NCI-H524 (cell line): ENCODE measurements around the gene KRT83.
A peak's percentile ranks its signal among the peaks of the same experiment; 100 is the strongest.

Experiments
- DNase-seq, 2 experiments: peaks; one replicate each; lab custom pipeline; 2025; lab: John Stamatoyannopoulos, UW

Gene KRT83

DNA sequence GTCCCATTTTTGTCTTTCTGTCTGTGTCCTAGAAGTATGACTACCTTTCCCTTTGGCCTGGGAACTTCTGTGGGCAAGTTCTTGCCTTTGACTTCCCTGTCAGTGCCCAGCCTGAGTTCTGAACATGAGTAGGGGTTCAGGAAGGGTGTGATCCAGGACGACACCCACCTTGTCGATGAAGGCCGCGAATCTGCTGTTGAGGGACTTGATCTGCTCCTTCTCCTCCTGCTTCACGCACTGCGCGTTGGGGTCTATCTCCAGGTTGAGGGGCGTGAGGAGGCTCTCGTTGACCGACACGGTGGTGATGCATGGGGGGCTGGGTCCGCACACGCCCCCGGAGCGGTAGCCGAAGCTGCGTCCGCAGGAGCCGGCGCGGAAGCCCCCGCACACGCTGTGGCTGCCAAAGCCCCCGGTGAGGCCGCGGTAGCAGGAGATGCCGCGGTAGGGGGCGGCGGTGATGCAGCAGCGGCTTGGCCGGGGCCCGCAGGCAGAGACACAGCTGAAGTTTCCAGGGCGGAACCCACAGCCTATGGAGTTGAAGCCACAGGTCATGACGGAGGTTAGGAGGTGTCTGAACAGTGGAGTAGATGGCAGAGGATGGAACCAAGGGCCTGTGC is at the start of gene KRT83:
TSS of gene KRT83 (minus strand) at position 615 of the 617 bp plus-strand sequence. CDS start at position 552, 63 bp downstream.
- DNase-seq: no peak

- DNase-seq: no peak
These were observed 48.6 kb upstream of the KRT83 start for GRCh38 chr12:52369809-52370208.

- no peak for DNase-seq
These were observed 48.0 kb upstream of the KRT83 start for GRCh38 chr12:52369211-52369610.

DNA sequence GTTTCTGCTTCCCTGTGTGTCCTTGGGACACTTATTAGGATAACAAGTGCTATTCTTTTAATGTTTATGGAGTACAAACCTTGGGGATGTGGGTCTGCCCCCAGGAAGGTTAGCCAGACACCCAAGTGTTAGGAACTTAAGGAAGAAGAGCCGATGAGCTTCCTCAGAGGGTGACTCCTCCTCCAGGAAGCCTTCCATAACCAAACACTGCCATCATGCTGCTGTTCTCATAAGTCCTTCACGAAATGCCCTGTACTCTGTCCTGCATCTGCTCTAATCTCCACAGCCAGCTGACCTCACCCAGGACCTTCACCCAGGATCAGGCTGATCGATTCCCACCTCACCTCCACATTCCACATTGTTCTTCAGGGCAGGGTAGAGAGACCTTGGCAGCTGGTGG is 47.3 kb upstream of the KRT83 start:
- DNase-seq: no peak

DNA sequence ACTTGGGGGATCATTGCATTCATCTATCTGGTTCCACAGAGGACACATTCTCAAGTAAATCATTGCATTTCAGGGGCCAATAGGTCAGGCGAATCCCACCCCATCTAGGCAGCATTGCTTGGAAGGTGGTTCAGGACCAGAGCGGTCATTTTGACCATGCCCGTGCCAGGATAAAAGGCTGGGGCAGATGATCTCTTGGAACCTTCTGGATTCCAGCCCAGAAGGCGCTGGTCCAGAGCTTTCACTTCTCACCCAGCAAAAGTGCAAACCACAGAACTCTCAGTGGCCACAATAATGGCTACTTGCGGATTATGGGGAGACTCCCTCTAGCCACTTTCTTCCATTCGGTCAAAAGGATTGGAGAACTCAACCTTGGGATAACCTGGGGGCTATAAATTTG is 46.7 kb upstream of the KRT83 start:
- DNase-seq: no peak

DNA sequence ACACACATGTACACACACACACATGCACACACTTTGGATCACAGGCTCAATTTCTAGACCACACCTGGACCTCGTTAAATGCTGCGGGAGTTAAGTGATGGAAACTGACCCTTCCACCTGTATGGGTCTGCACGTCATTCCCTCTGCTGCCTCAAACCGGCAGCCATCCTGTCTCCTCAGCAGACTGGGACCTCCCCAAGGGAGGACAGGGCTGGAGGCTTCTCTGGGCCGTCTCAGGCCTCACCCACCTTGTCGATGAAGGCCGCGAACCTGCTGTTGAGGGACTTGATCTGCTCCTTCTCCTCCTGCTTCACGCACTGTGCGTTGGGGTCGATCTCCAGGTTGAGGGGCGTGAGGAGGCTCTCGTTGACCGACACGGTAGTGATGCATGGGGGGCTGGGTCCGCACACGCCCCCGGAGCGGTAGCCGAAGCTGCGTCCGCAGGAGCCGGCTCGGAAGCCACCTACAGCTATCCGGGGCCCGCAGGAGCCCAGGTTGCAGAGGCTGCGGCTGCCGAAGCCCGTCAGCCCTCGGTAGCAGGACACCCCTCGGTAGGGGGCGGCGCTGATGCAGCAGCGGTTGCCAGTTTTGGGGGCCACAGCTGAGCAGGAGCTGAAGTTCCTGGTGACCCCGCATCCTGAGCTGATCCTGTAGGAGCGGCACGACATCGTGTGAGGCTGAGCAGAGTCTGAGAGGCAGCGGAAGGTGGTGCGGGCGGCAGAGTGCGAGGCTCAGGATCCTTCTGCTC is 45.7 kb upstream of the KRT83 start, which contains the start of gene KRT85:
TSS of gene KRT85 (minus strand) at position 744 of the 748 bp plus-strand sequence. CDS start at position 668, 76 bp downstream.
- no peak for DNase-seq

GRCh38 chr12:52364901-52365489 is 43.8 kb upstream of the KRT83 start:
- DNase-seq: no peak

- DNase-seq: no peak
These were observed 42.9 kb upstream of the KRT83 start for GRCh38 chr12:52364061-52364460.

DNA sequence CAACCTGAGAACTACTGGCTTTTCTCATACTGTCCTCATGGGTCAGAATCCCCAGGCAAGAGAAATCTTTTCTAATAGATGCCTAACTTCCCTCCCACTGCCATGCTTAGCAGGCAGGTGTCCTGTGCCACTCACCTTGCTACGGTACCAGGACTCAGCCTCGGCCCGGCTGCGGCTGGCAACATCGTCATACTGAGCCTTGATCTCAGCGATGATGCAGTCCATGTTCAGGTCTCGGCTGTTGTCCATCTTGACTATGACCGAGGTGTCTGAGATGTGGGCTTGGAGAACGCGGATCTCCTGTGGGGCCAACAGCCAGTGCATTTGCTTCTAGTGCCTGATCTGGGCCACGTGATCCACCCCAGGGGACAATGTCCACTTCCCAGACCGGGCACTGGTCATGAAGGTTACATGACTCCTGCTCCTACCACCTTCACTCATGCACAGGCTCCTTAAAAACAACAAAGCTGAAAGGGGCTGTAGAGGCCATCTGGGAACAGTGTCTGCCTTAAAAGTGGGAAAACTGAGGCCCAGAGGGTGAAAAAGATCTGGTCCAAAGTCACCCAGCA is 42.0 kb upstream of the KRT83 start:
- no peak for DNase-seq

DNA sequence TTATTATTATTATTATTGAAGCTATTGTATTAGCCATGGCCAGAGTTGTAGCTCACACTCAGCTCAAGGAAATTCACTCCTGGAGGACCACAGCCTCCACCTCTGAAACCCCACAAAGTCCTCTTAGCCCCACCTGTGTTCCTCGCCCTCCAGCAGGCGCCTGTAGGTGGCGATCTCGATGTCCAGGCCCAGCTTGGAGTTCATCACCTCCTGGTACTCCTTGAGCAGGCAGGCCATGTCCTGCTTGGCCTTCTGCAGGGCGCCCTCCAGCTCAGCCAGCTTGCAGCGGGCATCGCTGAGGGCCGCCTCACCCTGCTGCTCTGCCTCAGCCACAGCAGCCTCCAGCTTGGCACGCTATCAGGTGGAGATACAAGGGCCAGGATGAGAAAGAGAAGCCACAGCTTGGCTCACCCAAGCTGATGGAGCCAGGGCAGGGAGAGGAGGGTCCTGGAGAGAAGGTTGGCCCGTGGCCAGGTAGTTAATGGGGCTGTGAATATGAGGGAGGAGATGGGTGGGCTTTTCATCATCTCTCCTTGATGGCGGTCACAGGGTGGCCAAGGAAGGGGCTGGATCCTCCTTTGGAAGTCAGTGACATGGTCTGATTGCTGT is 41.0 kb upstream of the KRT83 start:
- DNase-seq: no peak

- DNase-seq: no peak
These were observed 40.4 kb upstream of the KRT83 start for GRCh38 chr12:52361553-52361952.

- DNase-seq: no peak
These were observed 39.6 kb upstream of the KRT83 start for GRCh38 chr12:52360663-52361271.

- no peak for DNase-seq
These were observed 39.0 kb upstream of the KRT83 start for GRCh38 chr12:52360106-52360662.

GRCh38 chr12:52359621-52360061 is 38.4 kb upstream of the KRT83 start:
- DNase-seq: no peak

- no peak for DNase-seq
These were observed 37.6 kb upstream of the KRT83 start for GRCh38 chr12:52358575-52359350.

DNA sequence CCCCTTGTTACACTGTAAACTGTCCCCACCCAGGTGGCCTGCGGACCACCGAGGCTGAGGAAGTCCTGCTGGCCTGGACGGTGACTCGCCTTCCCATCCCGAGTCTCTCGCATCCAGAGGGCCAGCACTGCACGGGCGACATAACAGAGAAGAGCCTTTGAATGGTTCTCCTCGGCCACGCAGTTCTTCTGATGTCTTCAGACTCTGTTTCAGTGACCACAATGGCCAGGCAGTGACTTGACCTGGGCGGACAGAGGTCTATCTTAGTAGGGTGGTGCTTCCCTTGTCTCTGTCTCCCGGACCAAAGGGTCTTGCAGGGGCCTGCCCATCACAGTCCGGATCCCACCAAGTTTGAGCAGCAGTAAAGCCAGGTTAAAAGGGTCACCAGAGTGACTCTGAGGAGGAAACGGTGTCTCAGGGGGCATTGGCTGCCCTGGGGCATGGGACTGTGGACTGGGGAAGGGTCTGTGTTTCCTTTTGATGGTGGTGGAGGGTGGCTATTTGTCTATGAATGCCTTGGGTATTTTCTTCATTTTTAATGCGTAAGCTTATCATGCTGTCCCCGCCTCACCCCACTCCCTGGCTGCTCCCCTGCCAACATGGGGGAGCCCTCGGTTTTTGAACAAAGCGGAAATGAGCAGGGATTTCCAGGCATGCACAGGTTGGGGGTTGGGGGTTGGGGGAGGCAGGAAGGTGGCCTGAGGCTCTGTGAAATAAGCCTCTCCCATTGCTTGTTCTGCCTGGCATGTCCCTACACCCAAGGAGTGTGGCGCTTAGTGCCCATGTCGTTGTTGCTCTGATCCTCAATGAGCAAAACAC is 35.8 kb upstream of the KRT83 start:
- DNase-seq: no peak

DNA sequence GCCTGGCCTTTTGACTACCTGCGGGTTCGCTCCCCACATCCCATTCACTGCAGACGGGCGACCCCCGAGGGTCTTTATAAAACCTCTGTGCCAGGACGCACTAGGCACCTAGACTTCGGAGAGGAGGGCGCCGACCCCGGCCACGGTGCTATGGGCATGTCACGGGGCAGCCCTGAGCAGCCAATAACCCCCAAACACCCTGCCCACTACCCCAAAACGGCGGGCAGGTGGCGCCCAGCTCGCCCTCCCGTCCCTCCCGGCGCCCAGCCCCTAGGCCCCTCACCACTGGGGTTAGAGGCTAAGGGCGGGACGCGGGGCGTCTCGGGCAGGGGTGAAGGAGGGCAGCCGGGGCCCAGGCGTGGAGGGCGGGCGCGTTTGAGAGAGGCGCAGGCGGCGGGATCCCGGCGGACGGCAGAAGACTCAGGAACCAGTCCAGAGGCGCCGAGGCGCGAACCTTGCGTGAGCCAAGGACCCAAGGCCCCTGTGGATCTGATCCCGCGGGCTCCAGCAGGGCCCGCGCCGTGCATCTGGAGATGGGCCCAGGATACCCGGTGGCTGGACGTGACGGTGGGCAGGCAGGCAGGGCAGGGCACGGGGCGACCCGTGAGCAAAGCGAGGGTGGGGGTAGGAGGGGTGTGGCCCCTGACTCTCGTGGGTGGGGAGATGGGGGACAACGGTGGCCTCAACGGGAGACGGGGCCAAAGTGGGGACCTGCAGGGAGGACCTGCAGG is 35.0 kb upstream of the KRT83 start:
- no peak for DNase-seq

GRCh38 chr12:52355176-52355575 is 34.0 kb upstream of the KRT83 start:
- no peak for DNase-seq

- DNase-seq: peak in 1 of 2 experiments; percentile 82
These were observed 33.0 kb upstream of the KRT83 start for GRCh38 chr12:52354200-52354599.
